GM19324 (cell line): ENCODE results near the gene DGCR6L.
"Not testable (repeated sequence)": the region's sequence is repeated elsewhere in the genome, so short reads cannot be mapped to it uniquely, and the experiment has no call there.

ENCODE experiments used
- ATAC-seq: cut with Tn5 transposase; IDR thresholded peaks from one replicate; pipeline ENCODE4 v1.9.1; 2021; ENCODE audit warnings: mild to moderate bottlenecking, moderate library complexity; ENCODE audit not compliant: unreplicated experiment, low FRiP score

The DGCR6L gene

DNA sequence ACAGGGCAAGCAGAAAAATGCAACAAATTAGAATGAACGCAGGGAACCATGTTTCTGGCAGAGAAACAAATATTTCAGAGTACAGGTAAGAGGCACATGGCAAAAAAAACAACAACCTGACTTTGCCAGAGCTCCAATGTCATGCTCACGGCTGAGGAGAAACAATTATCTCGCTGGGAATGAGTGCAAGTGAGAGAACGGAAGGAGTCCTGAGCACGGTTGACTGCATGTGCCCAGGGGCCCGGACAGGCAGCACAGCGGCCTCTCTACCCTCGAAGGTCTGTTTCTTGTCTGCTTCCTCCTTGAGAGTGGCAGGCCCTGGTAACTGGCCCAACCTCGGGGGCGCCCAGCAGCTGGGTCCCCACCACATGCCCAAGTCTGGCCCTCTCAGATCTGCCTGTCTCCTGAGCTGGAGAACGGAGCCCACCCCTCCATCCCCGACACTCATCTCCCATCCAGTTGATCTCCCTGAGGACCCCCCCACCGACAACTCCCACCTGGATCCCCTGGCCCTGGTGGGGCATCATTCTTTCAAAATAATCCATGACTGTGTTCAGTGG is 27.1 kb downstream of the DGCR6L start:
- no peak for ATAC-seq

DNA sequence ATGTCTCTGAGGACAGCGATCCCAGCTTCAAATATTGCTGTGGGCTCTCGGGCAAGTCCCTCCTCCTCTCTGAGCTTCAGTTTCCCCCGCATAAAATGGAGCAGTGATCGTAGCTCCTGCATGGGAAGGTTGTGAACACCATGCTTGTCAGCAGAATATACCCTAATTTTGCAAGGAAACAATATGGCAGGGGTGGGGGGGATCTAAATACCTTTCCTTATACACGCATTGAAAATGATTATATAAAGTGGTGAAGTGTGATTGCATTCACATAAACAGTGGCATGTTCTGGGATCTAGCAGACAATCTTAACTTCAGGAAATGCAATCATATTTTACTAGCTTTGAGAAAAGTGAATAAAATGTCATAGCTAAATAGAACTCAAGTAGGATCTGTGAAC is 27.8 kb downstream of the DGCR6L start:
- ATAC-seq: no peak

DNA sequence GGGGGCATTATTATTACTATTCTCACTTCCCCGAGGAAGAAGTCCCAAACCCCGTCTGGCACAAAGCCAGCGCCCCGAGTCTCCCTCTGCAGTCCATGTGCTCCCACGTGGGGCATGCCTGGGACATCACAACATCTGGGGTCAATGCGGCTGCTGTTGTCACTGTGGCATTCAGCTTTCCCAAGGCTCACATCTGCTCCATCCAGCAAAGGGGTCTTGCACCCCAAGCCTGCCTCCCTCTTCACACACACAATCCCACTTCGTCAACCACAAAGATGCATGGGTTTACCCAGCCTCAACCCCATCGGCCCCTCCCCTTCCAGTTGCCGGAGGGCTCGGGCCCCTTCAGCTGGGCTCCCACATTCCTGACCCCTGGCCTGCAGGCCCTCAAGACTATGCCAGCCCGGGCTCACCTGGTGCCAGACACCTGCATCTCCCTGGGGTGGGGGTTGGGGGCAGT is 28.2 kb downstream of the DGCR6L start:
- no peak for ATAC-seq

DNA sequence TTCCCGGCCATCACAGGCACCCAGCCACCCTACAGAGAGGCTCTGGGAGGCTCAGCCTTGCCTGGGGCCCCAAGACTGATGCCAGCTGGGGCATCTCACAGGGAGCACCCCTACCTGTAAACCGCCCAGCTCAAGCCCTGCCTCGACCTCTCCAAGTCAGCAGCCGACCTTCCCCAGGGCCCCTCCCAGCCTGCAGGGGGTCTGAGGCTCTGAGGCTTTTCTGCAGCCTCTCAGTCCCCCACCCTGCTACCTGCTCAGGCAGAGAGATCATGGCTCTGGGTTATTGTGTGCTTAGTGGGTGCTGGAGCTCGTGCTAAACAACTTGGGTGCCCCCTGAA is 28.6 kb downstream of the DGCR6L start:
- ATAC-seq: no peak

DNA sequence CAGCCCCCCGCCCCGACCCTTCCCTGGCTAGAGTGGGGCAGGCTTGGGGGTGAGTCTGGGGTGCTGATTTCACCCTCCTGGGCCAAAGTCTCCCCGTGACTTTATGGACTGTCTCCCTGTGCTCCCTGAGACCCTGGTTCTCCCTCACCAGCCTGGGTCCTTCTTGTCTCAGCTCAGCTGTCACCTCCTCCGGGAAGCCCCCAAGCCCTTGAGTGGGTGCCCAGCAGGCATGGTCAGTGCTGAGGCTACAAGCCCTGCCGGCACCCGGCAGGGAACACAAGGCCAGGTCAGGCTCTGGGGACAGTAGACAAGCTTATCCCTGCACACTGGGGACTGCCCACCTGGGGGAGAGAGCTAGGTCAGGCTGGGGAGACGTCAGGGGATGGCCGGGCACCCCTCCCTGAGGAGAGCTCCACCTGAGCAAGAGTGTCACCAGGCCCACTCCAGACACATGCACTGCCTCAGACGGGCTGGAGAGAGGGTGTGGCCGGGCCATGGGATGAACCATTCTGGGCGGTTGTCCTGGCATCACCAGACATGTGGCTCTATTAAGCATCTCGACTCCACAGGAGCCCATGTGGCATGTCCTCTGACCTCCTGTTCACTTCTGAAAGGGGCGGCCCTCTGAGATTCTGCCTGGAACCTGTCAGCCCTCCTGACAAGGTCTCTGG is 29.1 kb downstream of the DGCR6L start:
- no peak for ATAC-seq

DNA sequence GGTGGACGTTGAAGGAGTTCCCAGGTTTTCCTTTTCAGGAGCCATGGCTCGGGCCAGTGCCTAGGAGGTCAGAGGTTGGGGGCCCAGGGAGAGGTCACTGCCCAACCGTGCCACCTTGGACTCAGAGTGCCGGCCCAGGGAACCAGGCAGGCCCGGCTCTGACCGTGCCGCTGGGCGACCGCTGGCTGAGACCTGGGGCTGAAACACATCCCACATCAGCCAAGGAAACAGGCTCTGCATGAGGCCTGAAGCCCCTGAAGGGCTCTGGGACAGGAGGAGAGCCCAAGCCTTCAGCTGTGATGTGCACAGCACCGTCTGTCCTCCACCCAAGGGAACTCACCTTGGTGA is 29.8 kb downstream of the DGCR6L start:
- no peak for ATAC-seq

DNA sequence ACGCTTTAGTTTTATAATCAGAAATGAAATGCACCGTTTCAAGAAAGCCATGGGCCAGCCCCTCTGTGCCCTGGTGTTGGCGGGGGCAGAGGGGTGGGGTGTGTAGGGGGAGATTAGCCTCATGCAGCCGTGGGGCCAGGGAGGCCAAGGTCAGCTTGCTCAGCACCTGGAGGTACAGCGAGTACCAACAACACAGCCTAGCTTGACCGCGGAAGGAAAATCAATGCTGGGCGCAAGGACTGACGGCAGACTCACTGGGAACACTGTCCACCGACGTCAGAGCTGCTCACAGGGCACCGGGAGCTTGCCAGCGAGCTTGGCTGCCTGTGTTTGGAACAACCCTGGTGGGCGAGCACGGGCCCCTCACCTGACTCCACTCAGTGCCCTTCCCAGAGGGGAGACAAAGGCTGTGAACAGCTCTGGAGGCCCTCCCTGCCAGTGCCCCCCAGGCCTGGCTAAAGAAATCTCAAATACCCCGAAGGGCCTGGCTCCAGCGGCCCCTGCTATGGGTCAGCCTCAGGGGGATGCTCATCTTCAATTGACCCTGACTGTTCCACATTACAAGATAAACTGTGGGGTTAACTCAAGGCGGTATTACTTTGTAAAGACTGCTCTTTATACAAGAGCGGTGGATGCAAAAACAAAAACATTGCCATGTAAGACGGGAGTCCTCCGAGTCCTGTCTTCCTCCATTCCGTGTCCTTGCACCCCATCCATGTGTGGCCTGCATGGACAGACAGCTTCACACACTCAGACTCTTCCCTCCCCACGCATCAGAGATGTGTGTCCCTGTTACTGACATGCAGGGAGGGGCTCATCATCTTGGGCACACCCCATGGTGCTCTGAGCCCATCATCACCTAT is 30.4 kb downstream of the DGCR6L start:
- ATAC-seq: not testable (repeated sequence)

DNA sequence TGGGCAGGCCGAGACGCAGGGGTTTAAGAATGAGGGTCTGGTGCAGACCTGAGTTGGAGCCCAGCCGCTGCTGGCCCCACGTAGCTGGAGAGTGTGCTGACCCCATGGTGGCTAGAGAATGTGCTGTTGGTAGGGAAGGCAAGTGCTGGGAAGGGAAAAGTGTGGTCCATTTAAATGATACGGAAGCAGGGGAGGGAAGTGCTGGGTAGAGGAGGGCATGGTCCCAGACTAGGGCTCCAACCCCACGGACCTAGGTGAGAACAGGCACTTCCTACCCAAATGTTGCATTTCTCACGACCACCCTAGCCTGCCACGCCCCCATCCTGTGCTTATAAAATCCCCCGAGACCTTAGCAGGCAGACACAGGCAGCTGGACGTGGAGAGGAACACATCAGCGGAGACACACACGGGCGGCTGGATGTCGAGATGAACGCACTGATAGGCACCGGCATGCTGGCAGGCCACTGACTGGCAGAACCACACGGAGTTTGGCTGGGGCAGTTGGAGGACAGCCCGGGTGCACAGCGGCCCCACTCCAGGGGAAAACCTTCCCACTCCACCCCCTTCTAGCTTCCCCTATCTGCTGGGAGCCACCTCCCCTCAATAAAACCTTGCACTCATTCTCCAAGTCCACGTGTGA is 33.0 kb downstream of the DGCR6L start:
- not testable (repeated sequence) for ATAC-seq

DNA sequence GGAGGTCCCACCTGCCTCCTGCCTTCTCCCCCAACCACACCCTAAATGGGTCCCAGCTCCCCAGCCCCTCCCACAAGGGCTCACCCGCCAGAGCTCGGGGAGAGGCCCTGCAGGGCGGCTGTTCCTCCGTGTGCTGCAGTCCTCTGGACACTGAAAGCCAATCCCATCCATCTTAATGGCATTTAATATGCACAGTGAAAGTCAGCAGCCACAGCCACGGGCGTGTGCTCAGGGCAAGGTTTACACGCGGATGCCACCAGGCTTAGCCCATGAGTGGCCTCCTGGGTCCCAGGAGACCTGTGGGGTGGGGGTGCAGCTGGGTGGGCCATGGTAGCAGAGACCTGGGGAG is 33.6 kb downstream of the DGCR6L start:
- not testable (repeated sequence) for ATAC-seq

DNA sequence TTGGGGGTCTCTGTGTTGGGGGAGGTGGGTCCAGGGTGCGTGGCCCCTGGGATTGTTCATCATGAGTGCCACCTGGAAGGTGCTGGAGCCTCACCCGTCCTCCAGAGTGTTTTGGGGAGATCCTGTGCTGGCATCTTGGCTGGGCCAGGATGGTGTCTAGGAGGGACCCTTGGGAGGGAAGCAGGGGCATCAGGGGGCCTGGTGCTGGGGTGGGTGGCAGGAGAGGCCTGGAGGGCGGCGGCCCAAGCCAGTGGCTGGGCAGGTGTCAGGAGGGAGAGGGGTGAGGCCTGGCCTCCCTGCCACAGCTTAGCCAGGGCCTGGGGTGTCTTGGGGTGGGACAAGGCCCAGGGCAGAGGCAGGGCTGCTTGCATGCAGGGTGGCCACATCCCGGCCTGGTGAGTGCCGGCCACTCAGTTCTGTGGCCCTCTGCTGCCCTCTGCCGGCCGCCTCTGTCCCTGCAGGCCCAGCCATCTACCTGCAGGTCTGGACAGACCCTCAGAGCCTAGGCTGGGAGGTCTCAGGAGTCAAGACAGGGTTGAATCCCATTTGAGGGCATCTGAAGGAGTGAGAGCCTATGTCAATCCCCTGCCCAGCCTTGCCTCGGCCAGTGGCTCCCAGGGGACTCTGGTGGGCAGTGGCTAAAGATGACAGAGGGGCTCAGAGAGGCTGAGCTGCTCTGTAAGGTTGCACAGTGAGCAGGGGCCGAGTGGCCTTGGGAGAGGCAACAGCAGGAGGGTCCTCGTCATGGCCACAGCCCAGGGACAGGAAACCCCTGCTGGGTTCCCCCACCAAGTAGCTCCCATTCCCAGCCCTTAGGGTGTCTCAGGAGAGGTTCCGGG is 34.2 kb downstream of the DGCR6L start:
- ATAC-seq: not testable (repeated sequence)

DNA sequence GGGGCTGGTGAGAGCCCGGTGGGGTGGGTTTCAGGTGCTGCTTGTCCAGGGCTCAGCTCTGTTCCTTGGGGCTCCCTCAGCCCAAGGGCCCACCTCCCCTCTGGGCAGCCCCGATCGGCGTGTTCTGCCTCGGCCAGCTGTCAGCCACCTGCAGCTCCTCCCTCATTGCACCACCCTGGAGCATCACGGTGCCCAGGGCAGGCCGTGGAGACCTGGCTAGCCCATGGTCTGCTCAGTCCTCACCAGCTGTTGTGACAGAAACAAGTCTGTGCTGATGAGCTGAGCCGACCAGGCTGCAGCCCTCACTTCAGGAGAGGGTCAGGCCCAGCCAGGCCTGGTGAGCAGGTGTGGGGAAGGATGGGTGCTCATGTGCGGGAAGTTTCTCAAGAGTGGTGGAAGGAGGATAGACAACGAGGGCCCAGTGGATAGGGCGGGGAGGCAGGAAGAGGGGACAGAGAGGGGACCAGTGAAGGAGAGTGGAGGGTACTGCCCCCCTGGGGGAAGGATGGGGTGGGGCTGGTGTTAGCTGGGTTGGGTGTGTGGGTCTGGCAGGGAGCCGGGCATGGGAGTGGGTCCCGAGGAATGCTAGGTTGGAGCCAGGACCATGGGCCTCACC is 35.3 kb downstream of the DGCR6L start:
- no peak for ATAC-seq

DNA sequence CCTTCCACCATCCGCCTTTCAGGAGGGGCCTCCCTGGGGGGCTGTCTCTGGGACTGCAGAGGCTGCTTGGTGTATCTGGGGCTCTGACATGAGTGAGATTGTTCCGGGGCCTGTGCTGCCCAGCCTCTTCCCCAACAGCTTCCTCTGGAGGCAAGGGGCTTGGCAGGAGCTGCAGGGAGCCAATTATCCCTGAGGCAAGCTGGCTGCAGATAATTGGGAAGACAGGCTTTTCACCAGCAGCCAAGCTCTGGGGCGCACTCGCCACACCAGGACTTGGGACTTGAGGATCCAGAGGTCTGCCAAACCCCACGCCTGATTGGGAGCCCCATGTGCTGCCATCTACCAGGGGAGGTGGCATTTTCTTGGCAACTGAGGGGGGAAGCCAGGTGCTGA is 36.2 kb downstream of the DGCR6L start:
- no peak for ATAC-seq

DNA sequence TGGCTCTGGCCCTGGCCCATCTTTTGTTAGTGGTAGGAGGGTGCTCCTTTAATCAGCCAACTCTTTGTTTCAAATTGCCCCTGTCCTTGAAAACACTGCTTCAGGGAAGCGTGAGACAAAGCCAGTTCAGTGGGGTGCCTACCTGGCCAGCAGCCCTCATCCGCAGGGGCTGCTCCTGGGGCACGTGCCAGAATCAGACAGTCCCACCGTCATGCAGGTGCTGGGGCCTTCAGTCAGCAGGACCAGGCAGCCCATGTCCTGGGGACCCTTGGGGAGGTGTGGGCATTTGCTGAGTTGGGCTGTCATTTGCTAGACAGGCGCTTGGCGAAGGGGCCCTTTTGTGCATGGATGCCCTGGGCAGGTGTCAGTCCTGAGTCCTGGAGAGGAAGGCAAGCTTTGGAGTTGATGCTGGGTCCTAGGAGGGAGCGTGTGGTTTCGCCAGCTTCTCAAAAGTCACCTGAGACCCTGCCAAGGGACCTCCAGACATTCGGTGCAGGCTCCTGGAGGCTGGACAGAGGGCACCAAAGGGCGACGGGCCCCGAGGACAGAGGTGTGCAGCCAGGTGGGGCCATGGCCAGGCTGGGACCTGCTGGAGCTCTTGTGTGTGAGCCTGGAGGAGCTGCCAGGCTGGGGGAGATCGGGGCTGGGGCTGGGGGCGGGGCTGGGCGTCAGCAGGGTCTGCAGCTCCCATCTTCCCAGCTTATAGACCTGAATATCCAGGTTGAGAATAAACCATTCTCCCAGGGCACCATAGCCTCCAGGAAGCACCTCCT is 36.8 kb downstream of the DGCR6L start:
- ATAC-seq: no peak

DNA sequence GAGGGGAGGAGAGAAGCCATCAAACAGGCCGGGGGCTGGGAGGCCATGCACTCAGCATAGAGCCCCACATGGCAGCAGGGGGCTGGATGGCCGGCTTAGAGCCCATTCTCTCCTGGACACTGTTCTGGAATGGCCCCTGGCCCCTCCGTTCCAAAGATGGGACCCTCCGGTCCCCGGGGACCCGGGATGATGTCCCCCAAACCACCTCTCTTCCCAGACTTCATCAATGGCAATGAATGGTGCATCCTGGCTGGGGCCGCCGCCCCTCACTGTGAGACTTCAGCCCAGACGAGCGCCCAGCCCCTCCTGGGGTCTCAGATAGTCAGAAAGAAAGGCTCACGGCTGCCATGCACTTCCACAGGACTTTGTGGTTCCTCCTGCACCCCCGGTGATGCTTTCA is 38.0 kb downstream of the DGCR6L start:
- ATAC-seq: no peak

DNA sequence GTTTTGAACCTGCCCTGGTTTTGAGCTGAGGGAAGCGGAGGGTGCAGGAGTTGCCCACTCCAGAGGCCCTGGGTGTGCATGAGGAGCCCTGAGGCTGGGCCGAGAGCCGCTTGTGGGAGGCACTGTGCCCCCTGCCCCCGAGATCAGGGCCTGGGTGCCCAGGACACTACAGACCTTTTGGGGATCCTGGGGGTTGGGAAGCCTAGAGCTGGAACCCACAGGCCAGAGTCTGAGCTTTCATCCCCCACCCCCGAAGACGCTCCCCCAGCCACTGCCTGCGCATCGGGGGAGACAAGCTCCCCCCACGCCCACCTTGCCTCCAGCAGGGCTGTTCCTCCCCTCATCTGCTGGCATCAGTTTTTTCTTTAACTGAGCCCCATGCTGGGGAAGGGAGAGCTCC is 38.4 kb downstream of the DGCR6L start:
- ATAC-seq: not testable (repeated sequence)

DNA sequence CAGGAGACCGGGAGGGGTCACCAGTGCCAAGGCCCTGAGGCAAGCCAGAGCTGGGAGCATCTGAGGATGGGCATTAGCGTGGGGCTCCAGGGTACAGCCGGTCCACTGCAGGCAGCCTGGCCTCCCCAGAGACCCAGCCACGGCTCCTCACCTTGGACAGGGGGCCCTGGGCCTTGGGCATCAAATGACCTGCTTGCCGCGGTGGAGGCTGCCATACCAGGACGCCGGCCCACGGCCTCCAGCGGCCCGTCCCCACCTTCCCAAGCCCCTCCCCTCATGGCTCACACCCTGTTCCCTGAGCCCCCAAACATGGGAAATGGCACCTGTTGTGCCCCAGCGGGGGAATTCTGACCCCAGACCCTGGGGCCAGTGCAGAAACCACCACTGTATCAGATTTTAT is 39.0 kb downstream of the DGCR6L start:
- ATAC-seq: no peak

DNA sequence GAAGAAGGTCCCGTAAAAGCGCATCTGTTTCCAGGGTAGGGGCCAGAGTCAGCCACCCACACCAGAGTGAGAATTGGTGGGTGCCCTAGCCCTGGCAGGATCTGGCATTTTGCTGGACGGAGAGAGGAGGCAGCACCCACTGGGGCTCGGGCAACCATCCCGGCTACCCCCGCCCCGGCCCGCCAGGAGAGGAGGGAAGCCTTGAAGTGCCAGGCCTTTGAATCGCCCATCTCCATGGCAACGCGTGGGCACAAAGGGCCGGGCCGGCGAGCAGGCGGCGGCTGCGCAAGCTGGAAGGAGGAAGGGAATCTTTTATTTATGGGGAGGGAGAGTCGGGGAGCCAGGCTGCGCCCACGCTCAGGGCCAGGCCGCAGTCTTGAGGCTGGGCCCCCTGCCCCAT is 39.7 kb downstream of the DGCR6L start:
- not testable (repeated sequence) for ATAC-seq

DNA sequence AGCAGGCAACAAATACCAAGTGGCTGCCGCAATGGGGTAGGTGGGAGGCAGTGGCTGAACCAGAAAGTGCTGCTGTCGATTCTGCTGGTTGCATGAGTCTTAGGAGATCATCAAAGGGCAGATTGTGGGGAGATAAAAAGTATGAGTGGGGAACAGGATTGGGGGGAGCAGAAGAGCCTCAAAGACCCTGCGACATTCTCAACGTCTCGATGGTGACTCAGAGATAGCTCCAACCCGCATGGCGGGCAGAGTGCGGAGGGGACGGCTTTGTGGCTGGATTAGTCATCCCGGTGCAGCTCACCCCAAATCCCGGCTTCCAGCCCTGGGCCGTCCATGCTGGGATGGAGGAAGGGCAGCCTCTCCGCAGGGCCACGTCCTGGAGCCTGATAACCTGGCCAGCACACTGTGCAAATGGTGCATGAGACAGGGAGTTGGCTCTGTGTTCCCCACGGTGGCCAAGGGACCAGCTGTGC is 40.2 kb downstream of the DGCR6L start:
- no peak for ATAC-seq
